GM18907 (cell line): ENCODE data around the gene FRYL.
A peak's percentile ranks its signal among the peaks of the same experiment; 100 is the strongest.
"Not testable (repeated sequence)": the region's sequence is repeated elsewhere in the genome, so short reads cannot be mapped to it uniquely, and the experiment has no call there.

Source experiments
- ATAC-seq: cut with Tn5 transposase; IDR thresholded peaks from one replicate; pipeline ENCODE4 v1.9.1; 2021; ENCODE audit warnings: mild to moderate bottlenecking, moderate library complexity; ENCODE audit not compliant: unreplicated experiment

FRYL gene

GRCh38 chr4:48748949-48749596 lies 31.0 kb downstream of the FRYL start:
- ATAC-seq: no peak

DNA sequence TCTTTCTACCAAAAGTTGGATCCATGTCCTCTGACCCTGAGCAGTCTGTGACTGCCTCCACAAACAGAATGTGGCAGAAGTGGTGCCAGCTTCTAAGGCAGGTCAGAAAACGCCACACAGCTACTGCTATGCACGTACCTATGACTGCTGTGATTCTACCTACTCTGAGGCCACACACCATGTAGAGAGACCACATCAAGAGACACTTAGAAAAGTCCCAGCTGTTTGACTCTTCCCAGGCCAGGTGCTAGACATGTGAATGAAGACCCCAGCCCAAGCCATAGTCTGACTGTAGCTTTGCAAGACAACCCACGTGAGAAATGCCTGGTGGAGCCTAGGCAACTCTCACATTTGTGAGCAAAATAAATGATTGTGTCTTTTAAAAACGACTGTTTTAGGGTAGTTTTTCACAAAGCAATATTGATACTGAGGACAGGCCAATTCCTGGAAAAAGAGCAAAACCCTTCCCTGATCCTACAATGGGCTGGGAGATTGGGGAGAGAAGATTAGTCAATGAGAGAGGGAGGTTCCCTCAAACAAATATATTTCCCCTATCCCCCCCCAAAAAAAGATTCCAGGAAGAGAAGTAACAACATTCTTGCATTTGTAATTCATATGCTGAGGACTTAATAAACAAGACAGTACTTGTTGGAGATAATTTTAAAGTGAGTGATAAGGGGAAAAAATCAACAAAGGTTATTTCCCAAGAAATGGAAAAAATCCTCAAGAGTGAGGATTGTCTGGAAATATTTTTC lies 33.3 kb downstream of the FRYL start:
- no peak for ATAC-seq

DNA sequence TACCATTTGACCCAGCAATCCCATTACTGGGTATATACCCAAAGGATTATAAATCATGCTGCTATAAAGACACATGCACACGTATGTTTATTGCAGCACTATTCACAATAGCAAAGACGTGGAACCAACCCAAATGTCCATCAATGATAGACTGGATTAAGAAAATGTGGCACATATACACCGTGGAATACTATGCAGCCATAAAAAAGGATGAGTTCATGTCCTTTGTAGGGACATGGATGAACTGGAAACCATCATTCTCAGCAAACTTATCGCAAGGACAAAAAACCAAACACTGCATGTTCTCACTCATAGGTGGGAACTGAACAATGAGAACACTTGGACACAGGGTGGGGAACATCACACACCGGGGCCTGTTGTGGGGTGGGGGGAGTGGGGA lies 34.9 kb downstream of the FRYL start:
- ATAC-seq: not testable (repeated sequence)

GRCh38 chr4:48742412-48742811 lies 37.7 kb downstream of the FRYL start:
- peak; percentile 43 for ATAC-seq

- ATAC-seq: peak; percentile 80
Observed at GRCh38 chr4:48739560-48740019, 40.5 kb downstream of the FRYL start.

DNA sequence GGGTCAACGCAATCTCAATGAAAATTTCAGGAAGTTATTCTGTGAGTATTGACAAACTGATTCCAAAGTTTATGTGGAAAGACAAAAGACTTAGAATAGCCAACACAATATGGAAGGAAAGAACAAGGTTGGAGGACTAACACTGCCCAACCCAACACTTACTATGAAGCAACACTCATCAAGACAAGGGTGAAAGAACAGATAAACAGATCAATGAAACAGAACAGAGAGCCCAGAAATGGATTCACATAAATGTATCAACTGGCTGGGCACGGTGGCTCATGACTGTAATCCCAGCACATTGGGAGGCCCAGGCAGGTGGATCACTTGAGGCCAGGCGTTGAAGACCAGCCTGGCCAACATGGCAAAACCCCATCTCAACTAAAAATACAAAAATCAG lies 41.2 kb downstream of the FRYL start:
- ATAC-seq: no peak

DNA sequence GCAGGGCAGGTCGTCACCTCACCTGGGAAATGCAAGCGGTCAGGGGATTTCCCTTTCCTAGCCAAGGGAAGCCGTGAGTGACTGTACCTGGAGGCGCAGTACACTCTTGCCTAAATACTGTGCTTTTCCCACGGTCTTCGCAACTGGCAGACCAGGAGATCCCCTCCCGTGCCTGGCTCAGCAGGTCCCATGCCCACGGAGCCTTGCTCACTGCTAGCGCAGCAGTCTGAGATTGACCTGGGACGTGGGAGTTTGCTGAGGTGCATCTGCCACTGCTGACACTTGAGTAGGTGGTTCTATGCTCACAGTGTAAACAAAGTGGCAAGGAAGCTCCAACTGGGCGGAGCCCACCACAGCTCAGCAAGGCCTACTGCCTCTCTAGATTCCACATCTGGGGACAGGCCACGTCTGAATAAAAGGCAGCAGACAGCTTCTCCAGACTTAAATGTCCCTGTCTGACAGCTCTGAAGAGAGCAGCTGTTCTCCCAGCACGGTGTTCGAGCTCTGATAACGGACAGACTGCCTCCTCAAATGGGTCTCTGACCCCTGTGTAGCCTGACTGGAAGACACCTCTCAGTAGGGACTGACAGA lies 51.1 kb downstream of the FRYL start:
- not testable (repeated sequence) for ATAC-seq

- peak; percentile 58 for ATAC-seq
Observed at GRCh38 chr4:48727666-48728459, 52.2 kb downstream of the FRYL start.

DNA sequence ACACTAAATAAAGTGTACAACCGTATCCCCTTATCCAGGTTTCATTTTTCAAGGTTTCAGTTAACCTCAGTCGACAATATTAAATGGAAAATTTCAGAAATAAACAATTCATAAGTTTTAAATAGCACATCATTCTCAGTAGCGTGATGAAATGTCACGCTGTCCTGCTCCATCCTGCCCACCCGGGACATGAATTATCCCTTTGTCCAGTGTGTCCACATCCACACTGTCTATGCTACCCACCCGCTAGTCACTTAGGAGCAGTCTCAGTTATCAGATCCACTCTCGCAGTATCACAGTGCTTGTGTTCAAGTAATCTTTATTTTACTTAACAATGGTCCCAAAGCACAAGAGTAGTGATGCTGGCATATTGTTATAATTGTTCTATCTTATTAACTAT lies 54.7 kb downstream of the FRYL start:
- ATAC-seq: no peak

- ATAC-seq: no peak
Observed at GRCh38 chr4:48722509-48723446, 57.3 kb downstream of the FRYL start.

DNA sequence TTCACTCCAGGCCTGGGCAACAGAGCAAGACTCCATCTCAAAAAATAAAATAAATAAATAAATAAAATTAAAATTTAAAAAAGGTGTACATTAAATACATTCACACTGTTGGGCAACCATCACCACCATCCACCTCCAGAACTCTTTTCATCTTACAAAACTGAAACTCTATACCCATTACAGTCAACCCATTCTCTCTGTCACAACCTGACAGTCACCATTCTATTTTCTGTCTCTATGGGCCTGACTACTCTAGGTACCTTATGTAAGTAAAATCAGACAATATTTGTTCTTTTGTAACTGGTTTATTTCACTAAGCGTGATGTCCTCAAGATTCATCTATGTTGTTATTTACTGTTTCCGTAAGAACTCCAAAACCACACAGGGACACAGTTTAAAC lies 59.6 kb downstream of the FRYL start:
- ATAC-seq: no peak

- ATAC-seq: no peak
Observed at GRCh38 chr4:48718818-48719465, 61.1 kb downstream of the FRYL start.

GRCh38 chr4:48716285-48716684 lies 63.8 kb downstream of the FRYL start:
- not testable (repeated sequence) for ATAC-seq

DNA sequence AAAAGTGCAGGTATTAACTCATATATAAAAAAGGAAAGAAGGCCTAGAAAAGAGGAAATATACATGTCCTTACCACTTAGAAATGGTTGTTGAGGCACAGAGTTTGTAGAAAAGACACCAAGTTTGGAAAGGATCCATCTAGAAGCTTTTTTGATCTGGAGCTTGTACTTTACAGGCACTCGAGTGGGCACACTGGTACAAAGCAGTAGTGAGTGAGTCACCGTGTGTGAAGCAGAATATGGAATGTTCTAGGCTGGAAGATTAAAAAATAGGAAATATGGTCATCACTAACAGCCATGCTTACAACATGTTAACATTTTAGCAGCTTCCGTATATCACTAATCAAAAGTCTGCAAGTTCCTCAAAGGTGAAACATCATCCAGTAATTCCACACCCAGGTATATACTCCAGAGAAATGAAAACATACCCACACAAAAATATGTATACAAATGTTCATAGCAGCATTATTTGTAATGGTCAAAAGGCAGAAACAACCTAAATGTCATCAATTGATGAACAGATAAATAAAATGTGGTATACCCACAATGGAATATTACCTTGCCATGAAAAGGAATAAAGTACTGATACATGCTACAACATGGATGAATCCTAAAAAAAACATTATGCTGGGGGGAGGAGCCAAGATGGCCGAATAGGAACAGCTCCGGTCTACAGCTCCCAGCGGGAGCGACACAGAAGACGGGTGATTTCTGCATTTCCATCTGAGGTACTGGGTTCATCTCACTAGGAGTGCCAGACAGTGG lies 69.5 kb downstream of the FRYL start:
- no peak for ATAC-seq

DNA sequence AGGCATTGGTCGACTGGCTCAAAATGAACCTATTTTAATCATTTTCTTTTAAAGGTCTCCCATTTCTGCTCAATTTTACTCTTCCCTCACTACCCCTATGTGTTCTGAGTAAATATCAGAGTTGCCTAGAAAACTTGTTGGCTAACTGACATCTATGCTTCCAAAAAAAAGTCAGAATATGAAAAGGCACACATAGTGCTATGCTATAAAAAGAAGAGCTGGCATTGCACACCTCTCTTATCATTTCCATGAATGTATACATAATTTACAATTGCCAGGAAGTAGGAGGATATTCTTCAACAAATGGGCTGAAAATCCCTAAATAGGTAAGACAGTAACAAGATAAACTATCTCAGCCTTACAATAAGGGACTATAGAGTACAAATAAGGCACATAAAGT lies 70.2 kb downstream of the FRYL start:
- ATAC-seq: no peak

GRCh38 chr4:48708610-48709009 lies 71.5 kb downstream of the FRYL start:
- ATAC-seq: no peak

- ATAC-seq: peak; percentile 64
Observed at GRCh38 chr4:48706736-48707135, 73.3 kb downstream of the FRYL start.

DNA sequence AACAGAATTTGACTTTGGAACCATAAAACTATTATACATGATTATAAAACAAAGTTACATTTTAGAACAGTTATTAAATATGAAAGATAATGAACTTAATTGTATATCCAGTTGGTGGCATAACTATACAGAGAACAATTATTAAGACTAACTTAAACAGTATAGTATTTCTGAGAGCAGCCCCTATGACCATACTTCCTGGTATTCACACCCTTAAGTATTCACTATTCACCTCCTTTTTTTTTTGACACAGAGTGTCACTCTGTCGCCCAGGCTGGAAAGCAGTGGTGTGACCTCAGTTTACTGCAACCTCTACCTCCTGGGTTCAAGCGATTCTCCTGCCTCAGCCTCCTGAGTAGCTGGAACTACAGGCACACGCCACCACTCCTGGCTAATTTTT lies 74.5 kb downstream of the FRYL start:
- ATAC-seq: no peak
